ENCODE results near the gene THOC2. TPM values are rescaled to one million over a fixed set of nuclear protein-coding genes. Genes with fewer than 3 reads are reported as not detected.
A peak's percentile ranks its signal among the peaks of the same experiment; 100 is the strongest.
"Not testable (repeated sequence)": the region's sequence is repeated elsewhere in the genome, so short reads cannot be mapped to it uniquely, and the experiment has no call there.

Gene THOC2
- polyA plus RNA-seq, 4 donors: 30.5 to 85.2 (median 81.2) TPM

- not testable (repeated sequence) for H3K27ac ChIP-seq (ENCODE audit: low read depth in 1 of 3, low read length in 2 of 3); FAIRE-seq
- WGBS, 3 donors: 73 to 89% (median 85%) methylated on average over 3 of the region's 3 CpGs
These were observed 27.0 kb upstream of the THOC2 start for GRCh38 chrX:123759849-123760248.

GRCh38 chrX:123757794-123758193 is 24.9 kb upstream of the THOC2 start:
- H3K4me3 ChIP-seq (ENCODE audit: low read depth in 1 of 3, low read length in 3 of 3); FAIRE-seq; H3K27me3 ChIP-seq (ENCODE audit: control insufficient read depth in 3 of 3, insufficient read depth in 3 of 3, low read length in 3 of 3); H3K27ac ChIP-seq (ENCODE audit: low read depth in 1 of 3, low read length in 2 of 3); H3K4me1 ChIP-seq (ENCODE audit: control insufficient read depth in 3 of 3, insufficient read depth in 2 of 3, low read depth in 1 of 3, low read length in 2 of 3); H3K36me3 ChIP-seq (ENCODE audit: control insufficient read depth in 3 of 3, insufficient read depth in 2 of 3, low read depth in 1 of 3, low read length in 3 of 3); DNase-seq: not testable (repeated sequence)
- WGBS, 3 donors: 80 to 91% (median 83%) methylated on average over 1 of the region's 1 CpG
- H3K9me3 ChIP-seq (ENCODE audit: control insufficient read depth in 2 of 2, insufficient read depth in 1 of 2, low read depth in 1 of 2, low read length in 1 of 2): peaks cover 0 to 16% of the 10 kb centered on the region in 2 donors

More at GRCh38 chrX:123759849-123760248, 27.0 kb upstream of the THOC2 start:
- peaks cover 0 to 16% of the 10 kb centered on the region in 2 donors for H3K9me3 ChIP-seq (ENCODE audit: control insufficient read depth in 2 of 2, insufficient read depth in 1 of 2, low read depth in 1 of 2, low read length in 1 of 2)
- H3K4me1 ChIP-seq (ENCODE audit: control insufficient read depth in 3 of 3, insufficient read depth in 2 of 3, low read depth in 1 of 3, low read length in 2 of 3); H3K36me3 ChIP-seq (ENCODE audit: control insufficient read depth in 3 of 3, insufficient read depth in 2 of 3, low read depth in 1 of 3, low read length in 3 of 3); H3K27me3 ChIP-seq (ENCODE audit: control insufficient read depth in 3 of 3, insufficient read depth in 3 of 3, low read length in 3 of 3); DNase-seq; H3K4me3 ChIP-seq (ENCODE audit: low read depth in 1 of 3, low read length in 3 of 3): not testable (repeated sequence)

- Histone ChIP-seq H3K4me1 (ENCODE audit: control insufficient read depth in 3 of 3, insufficient read depth in 2 of 3, low read depth in 1 of 3, low read length in 2 of 3) (peaks cover 0 to 3% (median 0%) of the 10 kb centered on the region in 3 donors), H3K4me3 (ENCODE audit: low read depth in 1 of 3, low read length in 3 of 3) (no peak overlapping the region), H3K9me3 (ENCODE audit: control insufficient read depth in 2 of 2, insufficient read depth in 1 of 2, low read depth in 1 of 2, low read length in 1 of 2) (peaks cover 0 to 16% of the 10 kb centered on the region in 2 donors), H3K27me3 (ENCODE audit: control insufficient read depth in 3 of 3, insufficient read depth in 3 of 3, low read length in 3 of 3) (no peaks in the 10 kb centered on the region), H3K36me3 (ENCODE audit: control insufficient read depth in 3 of 3, insufficient read depth in 2 of 3, low read depth in 1 of 3, low read length in 3 of 3) (no peaks in the 10 kb centered on the region), H3K27ac (ENCODE audit: low read depth in 1 of 3, low read length in 2 of 3) (peak overlapping the region in 1 of 3 donors; percentile 53)
- DNase-seq: no peak
- FAIRE-seq: no peak
These were observed 23.5 kb upstream of the THOC2 start for GRCh38 chrX:123756320-123756719.

- Histone ChIP-seq H3K4me1 (ENCODE audit: control insufficient read depth in 3 of 3, insufficient read depth in 2 of 3, low read depth in 1 of 3, low read length in 2 of 3) (peaks cover 0 to 3% (median 0%) of the 10 kb centered on the region in 3 donors), H3K4me3 (ENCODE audit: low read depth in 1 of 3, low read length in 3 of 3) (no peak overlapping the region), H3K27ac (ENCODE audit: low read depth in 1 of 3, low read length in 2 of 3) (no peak overlapping the region), H3K36me3 (ENCODE audit: control insufficient read depth in 3 of 3, insufficient read depth in 2 of 3, low read depth in 1 of 3, low read length in 3 of 3) (no peaks in the 10 kb centered on the region), H3K27me3 (ENCODE audit: control insufficient read depth in 3 of 3, insufficient read depth in 3 of 3, low read length in 3 of 3) (no peaks in the 10 kb centered on the region), H3K9me3 (ENCODE audit: control insufficient read depth in 2 of 2, insufficient read depth in 1 of 2, low read depth in 1 of 2, low read length in 1 of 2) (peaks cover 0 to 13% of the 10 kb centered on the region in 2 donors)
- DNase-seq (no peak), FAIRE-seq (no peak)
- 82 to 93% (median 87%) methylated on average over 2 of the region's 2 CpGs for WGBS, 3 donors
These were observed 22.3 kb upstream of the THOC2 start for GRCh38 chrX:123755107-123755506.

GRCh38 chrX:123753656-123754350 is 21.0 kb upstream of the THOC2 start:
- 79 to 85% (median 82%) methylated on average over 5 to 8 of the region's 8 CpGs for WGBS, 3 donors
- no peak overlapping the region for H3K4me3 ChIP-seq (ENCODE audit: low read depth in 1 of 3, low read length in 3 of 3)
- H3K27me3 ChIP-seq (ENCODE audit: control insufficient read depth in 3 of 3, insufficient read depth in 3 of 3, low read length in 3 of 3): no peaks in the 10 kb centered on the region
- no peaks in the 10 kb centered on the region for H3K36me3 ChIP-seq (ENCODE audit: control insufficient read depth in 3 of 3, insufficient read depth in 2 of 3, low read depth in 1 of 3, low read length in 3 of 3)
- no peak for FAIRE-seq
- no peak for DNase-seq
- peaks cover 0 to 3% (median 0%) of the 10 kb centered on the region in 3 donors for H3K4me1 ChIP-seq (ENCODE audit: control insufficient read depth in 3 of 3, insufficient read depth in 2 of 3, low read depth in 1 of 3, low read length in 2 of 3)
- H3K27ac ChIP-seq (ENCODE audit: low read depth in 1 of 3, low read length in 2 of 3): no peak overlapping the region
- H3K9me3 ChIP-seq (ENCODE audit: control insufficient read depth in 2 of 2, insufficient read depth in 1 of 2, low read depth in 1 of 2, low read length in 1 of 2): peaks cover 0 to 1% of the 10 kb centered on the region in 2 donors

GRCh38 chrX:123749643-123750042 is 16.8 kb upstream of the THOC2 start:
- no peak overlapping the region for H3K27ac ChIP-seq (ENCODE audit: low read depth in 1 of 3, low read length in 2 of 3)
- 88 to 97% (median 90%) methylated on average over 2 of the region's 2 CpGs for WGBS, 3 donors
- no peaks in the 10 kb centered on the region for H3K27me3 ChIP-seq (ENCODE audit: control insufficient read depth in 3 of 3, insufficient read depth in 3 of 3, low read length in 3 of 3)
- no peaks in the 10 kb centered on the region for H3K36me3 ChIP-seq (ENCODE audit: control insufficient read depth in 3 of 3, insufficient read depth in 2 of 3, low read depth in 1 of 3, low read length in 3 of 3)
- no peaks in the 10 kb centered on the region for H3K9me3 ChIP-seq (ENCODE audit: control insufficient read depth in 2 of 2, insufficient read depth in 1 of 2, low read depth in 1 of 2, low read length in 1 of 2)
- no peak overlapping the region for H3K4me3 ChIP-seq (ENCODE audit: low read depth in 1 of 3, low read length in 3 of 3)
- FAIRE-seq (no peak), DNase-seq (no peak)
- no peaks in the 10 kb centered on the region for H3K4me1 ChIP-seq (ENCODE audit: control insufficient read depth in 3 of 3, insufficient read depth in 2 of 3, low read depth in 1 of 3, low read length in 2 of 3)

- no peak overlapping the region for H3K4me3 ChIP-seq (ENCODE audit: low read depth in 1 of 3, low read length in 3 of 3)
- 65 to 77% (median 68%) methylated on average over 3 of the region's 3 CpGs for WGBS, 3 donors
- no peaks in the 10 kb centered on the region for H3K9me3 ChIP-seq (ENCODE audit: control insufficient read depth in 2 of 2, insufficient read depth in 1 of 2, low read depth in 1 of 2, low read length in 1 of 2)
- FAIRE-seq (no peak), DNase-seq (no peak)
- no peaks in the 10 kb centered on the region for H3K27me3 ChIP-seq (ENCODE audit: control insufficient read depth in 3 of 3, insufficient read depth in 3 of 3, low read length in 3 of 3)
- H3K4me1 ChIP-seq (ENCODE audit: control insufficient read depth in 3 of 3, insufficient read depth in 2 of 3, low read depth in 1 of 3, low read length in 2 of 3): no peaks in the 10 kb centered on the region
- H3K27ac ChIP-seq (ENCODE audit: low read depth in 1 of 3, low read length in 2 of 3): no peak overlapping the region
- no peaks in the 10 kb centered on the region for H3K36me3 ChIP-seq (ENCODE audit: control insufficient read depth in 3 of 3, insufficient read depth in 2 of 3, low read depth in 1 of 3, low read length in 3 of 3)
These were observed 12.7 kb upstream of the THOC2 start for GRCh38 chrX:123745511-123745910.

GRCh38 chrX:123743312-123743711 is 10.5 kb upstream of the THOC2 start:
- Histone ChIP-seq H3K9me3 (ENCODE audit: control insufficient read depth in 2 of 2, insufficient read depth in 1 of 2, low read depth in 1 of 2, low read length in 1 of 2) (no peaks in the 10 kb centered on the region), H3K4me3 (ENCODE audit: low read depth in 1 of 3, low read length in 3 of 3) (no peak overlapping the region), H3K27me3 (ENCODE audit: control insufficient read depth in 3 of 3, insufficient read depth in 3 of 3, low read length in 3 of 3) (no peaks in the 10 kb centered on the region), H3K36me3 (ENCODE audit: control insufficient read depth in 3 of 3, insufficient read depth in 2 of 3, low read depth in 1 of 3, low read length in 3 of 3) (no peaks in the 10 kb centered on the region), H3K4me1 (ENCODE audit: control insufficient read depth in 3 of 3, insufficient read depth in 2 of 3, low read depth in 1 of 3, low read length in 2 of 3) (peaks cover 0 to 8% (median 0%) of the 10 kb centered on the region in 3 donors), H3K27ac (ENCODE audit: low read depth in 1 of 3, low read length in 2 of 3) (no peak overlapping the region)
- no peak for FAIRE-seq
- DNase-seq: no peak
- 93 to 94% (median 94%) methylated on average over 1 of the region's 1 CpG for WGBS, 3 donors

- FAIRE-seq (no peak), DNase-seq (no peak)
- WGBS, 3 donors: 92 to 100% (median 94%) methylated on average over 1 of the region's 1 CpG
These were observed 9.6 kb upstream of the THOC2 start for GRCh38 chrX:123742440-123742839.

More at GRCh38 chrX:123742440-123742839, 9.6 kb upstream of the THOC2 start:
- no peaks in the 10 kb centered on the region for H3K27me3 ChIP-seq (ENCODE audit: control insufficient read depth in 3 of 3, insufficient read depth in 3 of 3, low read length in 3 of 3)
- no peak overlapping the region for H3K4me3 ChIP-seq (ENCODE audit: low read depth in 1 of 3, low read length in 3 of 3)
- H3K9me3 ChIP-seq (ENCODE audit: control insufficient read depth in 2 of 2, insufficient read depth in 1 of 2, low read depth in 1 of 2, low read length in 1 of 2): no peaks in the 10 kb centered on the region
- H3K4me1 ChIP-seq (ENCODE audit: control insufficient read depth in 3 of 3, insufficient read depth in 2 of 3, low read depth in 1 of 3, low read length in 2 of 3): peaks cover 0 to 8% (median 0%) of the 10 kb centered on the region in 3 donors
- no peaks in the 10 kb centered on the region for H3K36me3 ChIP-seq (ENCODE audit: control insufficient read depth in 3 of 3, insufficient read depth in 2 of 3, low read depth in 1 of 3, low read length in 3 of 3)
- no peak overlapping the region for H3K27ac ChIP-seq (ENCODE audit: low read depth in 1 of 3, low read length in 2 of 3)

All from small intestine (tissue), 7 donors.